Thyroid gland (tissue), 4 donors: Measurements from ENCODE around the gene C5orf52. TPM values are rescaled to one million over a fixed set of nuclear protein-coding genes. Genes with fewer than 3 reads are reported as not detected.

Experiments used
- DNase-seq, 2 donors: peaks; one replicate each; pipeline ENCODE4 v3.0.0-alpha.2; 2019
- H3K27ac ChIP-seq, 3 donors: fragments of 200-600 bp; sonication (generic); 1 replicate in 2 of 3; 2 replicates in 1 of 3; pipeline ENCODE4 v1.5.1; 2016 to 2019; ENCODE audit warnings: mild to moderate bottlenecking in 1 of 3, moderate library complexity in 1 of 3
- H3K27me3 ChIP-seq: fragments of 200-600 bp; sonication (generic); one replicate; pipeline ENCODE4 v1.5.1; 2019
- H3K36me3 ChIP-seq, 2 donors: fragments of 200-600 bp; sonication (generic); one replicate each; pipeline ENCODE4 v1.5.1; 2016 to 2019
- H3K4me1 ChIP-seq, 2 donors: fragments of 200-600 bp; sonication (generic); one replicate each; pipeline ENCODE4 v1.5.1; 2017 to 2019
- H3K4me3 ChIP-seq, 3 donors: fragments of 200-600 bp; sonication (generic); replicated peaks in 1 of 3; 1 replicate in 2 of 3; 2 replicates in 1 of 3; pipeline ENCODE4 v1.5.1; 2016; ENCODE audit warnings: mild to moderate bottlenecking in 1 of 3
- H3K9me3 ChIP-seq: fragments of 200-600 bp; sonication (generic); one replicate; pipeline ENCODE4 v1.5.1; 2017
- POLR2A ChIP-seq, 2 donors: fragments of 450-650 bp; IDR thresholded peaks; one replicate each; pipeline ENCODE4 v1.6.1; 2017; ENCODE audit warnings: antibody characterized with exemption in 2 of 2, mild to moderate bottlenecking in 2 of 2, moderate library complexity in 1 of 2
- WGBS, 2 donors: methylation state at CpG; one replicate each; pipeline ENCODE4 v1.1.5; 2017; 5-methylcytosine and 5-hydroxymethylcytosine counted together
- intact Hi-C: fragments of 100-400 bp; cut with DNase I; formaldehyde crosslinking; loops from one replicate; pipeline ENCODE4 v1.15.1; 2023
- total RNA-seq, 4 donors: library from RNA; depleted of rRNA; stranded (reverse); fragments of >200 nt; gene quantifications; one replicate each; pipeline ENCODE4 v1.2.3, GENCODE V29; 2016
- TF ChIP-seq, protein P1 (sequence below), 6 experiments: fragments of 200-600 bp in 3 of 6; fragments of 450-650 bp in 3 of 6; sonication (generic) in 3 of 6; IDR thresholded peaks; one replicate each; pipeline ENCODE4 v1.5.1; 2016 to 2019; ENCODE audit warnings: antibody characterized with exemption in 6 of 6, mild to moderate bottlenecking in 2 of 6, inconsistent platforms in 1 of 6, moderate library complexity in 1 of 6

C5orf52 gene
- total RNA-seq, 4 donors from 2014 or later, result not detected

DNA sequence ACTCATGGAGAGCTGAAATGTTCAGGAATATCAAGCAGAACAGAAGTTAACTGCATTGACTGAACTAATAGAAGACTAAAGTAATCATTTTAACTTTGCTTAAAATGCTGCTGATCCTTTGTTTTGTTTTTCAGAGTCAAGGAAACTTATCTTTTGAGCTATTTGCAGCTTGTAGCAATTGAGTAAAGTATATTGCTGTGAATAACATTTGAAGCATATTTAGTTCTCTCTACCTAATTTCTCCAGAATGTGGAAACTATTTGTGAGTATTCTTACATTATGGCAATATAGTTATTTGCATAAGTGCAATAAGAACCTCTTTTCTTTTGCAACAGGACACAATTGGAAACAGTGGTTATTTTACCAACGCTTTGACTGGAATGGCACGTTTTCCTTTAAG lies 13.8 kb upstream of the C5orf52 start:
- intact Hi-C loops, result no loop called here
- no peaks in the 10 kb centered on the region for H3K4me1 ChIP-seq
- WGBS, 2 donors, result 84 to 89% methylated on average over 2 of the region's 2 CpGs
- H3K36me3 ChIP-seq, result no peaks in the 10 kb centered on the region
- no peak for DNase-seq
- H3K9me3 ChIP-seq, result no peaks in the 10 kb centered on the region
- H3K27me3 ChIP-seq, result no peaks in the 10 kb centered on the region
- no peak overlapping the region for H3K27ac ChIP-seq
- no peak overlapping the region for H3K4me3 ChIP-seq
- no peak for TF ChIP-seq POLR2A (IDR thresholded peaks at IDR 0.05)
- TF ChIP-seq, protein P1, sequence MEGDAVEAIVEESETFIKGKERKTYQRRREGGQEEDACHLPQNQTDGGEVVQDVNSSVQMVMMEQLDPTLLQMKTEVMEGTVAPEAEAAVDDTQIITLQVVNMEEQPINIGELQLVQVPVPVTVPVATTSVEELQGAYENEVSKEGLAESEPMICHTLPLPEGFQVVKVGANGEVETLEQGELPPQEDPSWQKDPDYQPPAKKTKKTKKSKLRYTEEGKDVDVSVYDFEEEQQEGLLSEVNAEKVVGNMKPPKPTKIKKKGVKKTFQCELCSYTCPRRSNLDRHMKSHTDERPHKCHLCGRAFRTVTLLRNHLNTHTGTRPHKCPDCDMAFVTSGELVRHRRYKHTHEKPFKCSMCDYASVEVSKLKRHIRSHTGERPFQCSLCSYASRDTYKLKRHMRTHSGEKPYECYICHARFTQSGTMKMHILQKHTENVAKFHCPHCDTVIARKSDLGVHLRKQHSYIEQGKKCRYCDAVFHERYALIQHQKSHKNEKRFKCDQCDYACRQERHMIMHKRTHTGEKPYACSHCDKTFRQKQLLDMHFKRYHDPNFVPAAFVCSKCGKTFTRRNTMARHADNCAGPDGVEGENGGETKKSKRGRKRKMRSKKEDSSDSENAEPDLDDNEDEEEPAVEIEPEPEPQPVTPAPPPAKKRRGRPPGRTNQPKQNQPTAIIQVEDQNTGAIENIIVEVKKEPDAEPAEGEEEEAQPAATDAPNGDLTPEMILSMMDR (IDR thresholded peaks at IDR 0.05), result no peak

DNA sequence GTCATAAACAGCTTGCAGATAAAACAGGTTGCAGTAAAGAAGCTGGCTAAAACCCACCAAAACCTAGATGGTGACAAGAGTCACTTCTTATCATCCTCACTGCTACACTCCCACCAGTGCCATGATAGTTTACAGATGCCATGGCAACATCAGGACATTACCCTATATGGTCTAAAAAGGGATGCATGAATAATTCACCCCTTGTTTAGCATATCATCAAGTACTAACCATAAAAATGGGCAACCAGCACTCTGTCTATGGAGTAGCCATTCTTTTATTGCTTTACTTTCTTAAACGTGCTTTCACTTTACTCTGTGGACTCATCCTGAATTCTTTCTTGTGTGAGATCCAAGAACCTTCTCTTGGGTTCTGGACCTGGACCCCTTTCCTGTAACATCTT lies 12.4 kb upstream of the C5orf52 start:
- intact Hi-C loops, result no loop called here
- 77 to 89% methylated on average over 1 of the region's 1 CpG for WGBS, 2 donors
- no peak for DNase-seq
- no peak for TF ChIP-seq POLR2A (IDR thresholded peaks at IDR 0.05)
- TF ChIP-seq, protein P1 (IDR thresholded peaks at IDR 0.05), result no peak
- Histone ChIP-seq H3K27ac (no peak overlapping the region), H3K27me3 (no peaks in the 10 kb centered on the region), H3K36me3 (no peaks in the 10 kb centered on the region), H3K4me3 (no peak overlapping the region), H3K4me1 (no peaks in the 10 kb centered on the region), H3K9me3 (no peaks in the 10 kb centered on the region)

DNA sequence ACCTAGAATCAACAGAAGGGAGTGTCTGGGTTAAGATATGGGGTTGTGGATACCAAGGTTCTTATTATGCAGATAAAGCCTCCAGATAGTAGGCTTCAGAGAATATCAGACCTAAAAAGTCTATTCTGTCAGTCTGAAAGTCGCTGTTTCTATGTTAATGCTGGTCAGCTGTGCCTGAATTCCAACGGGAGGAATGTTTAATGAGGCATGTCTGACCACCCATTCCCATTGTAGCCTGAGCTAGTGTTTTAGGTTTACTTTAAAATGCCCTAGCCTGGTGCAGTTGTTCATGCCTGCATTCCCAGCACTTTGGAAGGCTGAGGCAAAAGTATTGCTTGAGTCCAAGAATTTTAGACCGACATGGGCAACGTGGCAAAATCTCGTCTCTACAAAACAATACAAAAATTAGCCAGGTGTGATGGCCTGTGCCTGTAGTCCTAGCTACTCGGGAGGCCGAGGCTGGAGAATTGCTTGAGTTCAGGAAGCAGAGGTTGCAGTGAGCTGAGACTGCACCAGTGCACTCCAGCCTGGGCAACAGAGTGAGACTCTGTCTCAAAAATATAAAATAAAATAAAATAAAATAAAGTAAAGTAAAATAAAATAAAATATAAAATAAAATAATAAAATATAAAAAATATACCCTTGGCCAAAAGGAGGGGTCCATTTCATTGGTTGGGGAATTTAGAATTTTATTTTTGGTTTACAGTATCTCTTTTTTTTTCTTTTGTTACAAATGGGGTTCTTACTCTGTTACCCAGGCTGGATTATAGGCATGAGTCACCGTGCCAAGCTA lies 11.3 kb upstream of the C5orf52 start:
- Histone ChIP-seq H3K27ac (no peak overlapping the region), H3K27me3 (no peaks in the 10 kb centered on the region), H3K4me3 (no peak overlapping the region), H3K36me3 (no peaks in the 10 kb centered on the region), H3K4me1 (no peaks in the 10 kb centered on the region), H3K9me3 (no peaks in the 10 kb centered on the region)
- TF ChIP-seq, protein P1 (IDR thresholded peaks at IDR 0.05), result no peak
- TF ChIP-seq POLR2A (IDR thresholded peaks at IDR 0.05), result no peak
- 86% methylated on average over 8 of the region's 8 CpGs for WGBS, 2 donors
- DNase-seq, result no peak
- intact Hi-C loops, result no loop called here

DNA sequence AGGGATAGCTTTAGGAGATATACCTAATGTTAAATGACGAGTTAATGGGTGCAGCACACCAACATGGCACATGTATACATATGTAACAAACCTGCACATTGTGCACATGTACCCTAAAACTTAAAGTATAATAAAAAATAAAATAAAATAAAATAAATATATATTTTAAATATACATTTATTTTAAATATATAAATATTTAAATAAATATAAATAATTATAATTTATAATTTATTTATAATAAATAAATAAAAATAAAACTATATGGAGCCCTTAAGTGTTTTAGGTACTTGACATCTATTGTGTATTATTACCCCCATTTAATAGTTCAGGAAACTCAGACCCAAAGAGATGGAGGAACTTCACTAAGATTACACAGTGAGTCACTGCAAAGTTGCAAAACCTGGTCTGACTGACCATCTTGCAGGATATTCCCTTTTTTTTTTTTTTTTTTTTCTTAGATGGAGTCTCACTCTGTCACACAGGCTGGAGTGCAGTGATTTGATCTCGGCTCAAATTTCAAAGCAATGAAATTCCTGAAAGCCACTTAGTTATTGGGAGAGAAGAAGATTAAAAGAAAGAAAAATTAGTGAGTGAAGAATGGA lies 5.8 kb upstream of the C5orf52 start:
- Histone ChIP-seq H3K9me3 (no peaks in the 10 kb centered on the region), H3K36me3 (no peaks in the 10 kb centered on the region), H3K4me1 (peaks cover 1 to 5% of the 10 kb centered on the region in 2 donors), H3K27ac (no peak overlapping the region), H3K4me3 (no peak overlapping the region), H3K27me3 (no peaks in the 10 kb centered on the region)
- 81 to 83% methylated on average over 2 of the region's 2 CpGs for WGBS, 2 donors
- TF ChIP-seq, protein P1 (IDR thresholded peaks at IDR 0.05), result no peak
- no peak for TF ChIP-seq POLR2A (IDR thresholded peaks at IDR 0.05)
- no peak for DNase-seq
- intact Hi-C loops, result no loop called here

DNA sequence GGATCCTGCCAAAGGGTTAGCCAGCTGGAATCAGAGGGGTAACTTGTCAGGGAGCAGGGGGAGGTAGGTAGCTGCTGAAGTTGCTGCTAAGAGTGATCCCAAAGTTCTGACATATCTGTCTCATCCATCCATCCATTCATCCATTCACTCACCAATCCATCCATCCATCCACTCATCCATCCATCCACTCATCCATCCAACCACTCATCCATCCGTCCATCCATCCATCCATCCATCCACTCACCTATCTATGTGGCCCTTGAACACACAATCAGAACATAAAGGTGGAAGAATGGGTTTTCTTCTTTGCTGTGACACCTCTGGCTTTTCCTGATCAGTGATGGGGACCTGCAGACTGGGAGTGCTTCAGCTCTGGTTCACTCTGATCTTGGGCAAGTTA lies 3.0 kb upstream of the C5orf52 start:
- 72 to 80% methylated on average over 1 of the region's 1 CpG for whole genome bisulfite sequencing, 2 donors
- H3K27ac ChIP-seq, result no peak overlapping the region
- H3K4me3 ChIP-seq, result no peak overlapping the region
- peaks cover 12 to 16% of the 10 kb centered on the region in 2 donors for H3K4me1 ChIP-seq
- DNase-seq, result no peak
- intact Hi-C loops, result no loop called here
- H3K27me3 ChIP-seq, result no peaks in the 10 kb centered on the region
- TF ChIP-seq, protein P1 (IDR thresholded peaks at IDR 0.05), result no peak
- TF ChIP-seq POLR2A (IDR thresholded peaks at IDR 0.05), result no peak
- no peaks in the 10 kb centered on the region for H3K36me3 ChIP-seq
- no peaks in the 10 kb centered on the region for H3K9me3 ChIP-seq
